DND-41 (cell line): ENCODE results near the gene MAN1A1.

ENCODE experiments used
- CTCF ChIP-seq: IDR thresholded peaks from 2 replicates; pipeline ENCODE4 v1.5.1; 2012; ENCODE audit warnings: borderline replicate concordance, low read length, moderate library complexity, mild to moderate bottlenecking; ENCODE audit not compliant: poor library complexity, severe bottlenecking; ENCODE audit errors: extremely low read depth
- EZH2 ChIP-seq: IDR thresholded peaks from 3 replicates; pipeline ENCODE4 v1.6.1; 2012; ENCODE audit warnings: borderline replicate concordance, low read depth, mild to moderate bottlenecking, moderate library complexity, low read length, inconsistent platforms; ENCODE audit not compliant: severe bottlenecking

DNA sequence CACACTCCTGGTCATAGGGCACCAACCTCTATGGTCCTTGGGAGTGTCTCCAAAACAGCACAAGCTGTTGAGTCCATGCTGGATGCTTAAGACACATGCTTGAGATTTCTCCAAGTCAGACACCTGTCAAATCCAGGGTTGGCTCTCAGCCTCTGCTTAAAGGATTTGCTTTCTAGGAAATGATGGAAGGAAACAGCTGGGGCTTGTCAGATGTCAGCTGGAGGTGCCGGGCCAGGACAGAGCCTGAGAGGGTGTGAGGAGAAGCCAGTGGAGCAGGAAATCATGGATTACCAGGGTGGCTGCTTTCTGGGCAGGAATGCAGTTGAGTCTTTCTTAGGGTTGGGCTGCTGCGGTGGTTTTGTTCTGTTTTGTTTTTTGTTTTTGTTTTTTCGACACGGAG is 188.1 kb downstream of the MAN1A1 start:
- TF ChIP-seq CTCF = no peak
- TF ChIP-seq EZH2 = no peak
